ENCODE results near the gene SETD3.

The SETD3 gene

GRCh38 chr14:99389174-99389826, 91.4 kb downstream of the SETD3 start:
- DNase-seq, result no peak

GRCh38 chr14:99388286-99388685, 92.4 kb downstream of the SETD3 start:
- no peak for DNase-seq

- no peak for DNase-seq
Observed at GRCh38 chr14:99387880-99388279, 92.8 kb downstream of the SETD3 start.

- no peak for DNase-seq
Observed at GRCh38 chr14:99384450-99385417, 95.9 kb downstream of the SETD3 start.

- DNase-seq, result no peak
Observed at GRCh38 chr14:99383472-99384449, 96.9 kb downstream of the SETD3 start.

- DNase-seq, result no peak
Observed at GRCh38 chr14:99382781-99383471, 97.7 kb downstream of the SETD3 start.

- DNase-seq, result no peak
Observed at GRCh38 chr14:99382071-99382470, 98.6 kb downstream of the SETD3 start.

- DNase-seq, result no peak
Observed at GRCh38 chr14:99381688-99382060, 99.0 kb downstream of the SETD3 start.

- DNase-seq, result no peak
Observed at GRCh38 chr14:99380991-99381687, 99.5 kb downstream of the SETD3 start.

GRCh38 chr14:99380402-99380801, 100.3 kb downstream of the SETD3 start:
- no peak for DNase-seq

GRCh38 chr14:99378782-99379214, 101.9 kb downstream of the SETD3 start:
- DNase-seq, result no peak

GRCh38 chr14:99377951-99378350, 102.7 kb downstream of the SETD3 start:
- no peak for DNase-seq

- no peak for DNase-seq
Observed at GRCh38 chr14:99374964-99375363, 105.7 kb downstream of the SETD3 start.

- no peak for DNase-seq
Observed at GRCh38 chr14:99363616-99364290, 116.9 kb downstream of the SETD3 start.

GRCh38 chr14:99363051-99363450, 117.6 kb downstream of the SETD3 start:
- no peak for DNase-seq

GRCh38 chr14:99361596-99362215, 119.0 kb downstream of the SETD3 start:
- DNase-seq, result no peak

GRCh38 chr14:99360774-99361595, 119.7 kb downstream of the SETD3 start:
- DNase-seq, result no peak

GRCh38 chr14:99359906-99360305, 120.8 kb downstream of the SETD3 start:
- no peak for DNase-seq

GRCh38 chr14:99357916-99358390, 122.7 kb downstream of the SETD3 start:
- no peak for DNase-seq
